ENCODE results near the gene TMCC1.
"Not testable (repeated sequence)": the region's sequence is repeated elsewhere in the genome, so short reads cannot be mapped to it uniquely, and the experiment has no call there.

TMCC1 gene

GRCh38 chr3:129893581-129894070 is at the start of gene TMCC1:
Gene TMCC1 (minus strand): TSS chr3:129893711.
- DNase-seq = peak; percentile 68

GRCh38 chr3:129943020-129943419 is 49.5 kb upstream of the TMCC1 start:
- no peak for DNase-seq

- DNase-seq = peak; percentile 36
Observed at GRCh38 chr3:129942296-129942695, 48.8 kb upstream of the TMCC1 start.

GRCh38 chr3:129940086-129940485 is 46.6 kb upstream of the TMCC1 start:
- DNase-seq = no peak

GRCh38 chr3:129938140-129938930 is 44.8 kb upstream of the TMCC1 start:
- DNase-seq = no peak

- DNase-seq = no peak
Observed at GRCh38 chr3:129937717-129938116, 44.2 kb upstream of the TMCC1 start.

- no peak for DNase-seq
Observed at GRCh38 chr3:129936757-129937156, 43.2 kb upstream of the TMCC1 start.

GRCh38 chr3:129934234-129935123 is 41.0 kb upstream of the TMCC1 start:
- DNase-seq = no peak

- DNase-seq = no peak
Observed at GRCh38 chr3:129933471-129933870, 40.0 kb upstream of the TMCC1 start.

- no peak for DNase-seq
Observed at GRCh38 chr3:129929383-129929782, 35.9 kb upstream of the TMCC1 start.

- DNase-seq = no peak
Observed at GRCh38 chr3:129927072-129927471, 33.6 kb upstream of the TMCC1 start.

GRCh38 chr3:129919806-129920205 is 26.3 kb upstream of the TMCC1 start:
- no peak for DNase-seq

GRCh38 chr3:129919357-129919756 is 25.8 kb upstream of the TMCC1 start:
- DNase-seq = no peak

GRCh38 chr3:129918461-129918860 is 24.9 kb upstream of the TMCC1 start:
- no peak for DNase-seq

- DNase-seq = no peak
Observed at GRCh38 chr3:129917423-129918007, 24.0 kb upstream of the TMCC1 start.

- no peak for DNase-seq
Observed at GRCh38 chr3:129913618-129914017, 20.1 kb upstream of the TMCC1 start.

GRCh38 chr3:129911261-129911861 is 17.9 kb upstream of the TMCC1 start:
- DNase-seq = no peak

- DNase-seq = not testable (repeated sequence)
Observed at GRCh38 chr3:129909235-129909634, 15.7 kb upstream of the TMCC1 start.

- DNase-seq = no peak
Observed at GRCh38 chr3:129908417-129908816, 14.9 kb upstream of the TMCC1 start.

GRCh38 chr3:129901272-129901671 is 7.8 kb upstream of the TMCC1 start:
- DNase-seq = not testable (repeated sequence)

- no peak for DNase-seq
Observed at GRCh38 chr3:129897026-129897425, 3.5 kb upstream of the TMCC1 start.

- DNase-seq = no peak
Observed at GRCh38 chr3:129892857-129893580, 492 bp downstream of the TMCC1 start.

Measured in NCI-H187 treated with DMSO at 0.1 percent for 48 hours (cell line).